ENCODE results near the gene APP. TPM values are rescaled to one million over a fixed set of nuclear protein-coding genes. Genes with fewer than 3 reads are reported as not detected.

APP gene
- total RNA-seq, 1 donor from 2014 or later, result 45.9 TPM

DNA sequence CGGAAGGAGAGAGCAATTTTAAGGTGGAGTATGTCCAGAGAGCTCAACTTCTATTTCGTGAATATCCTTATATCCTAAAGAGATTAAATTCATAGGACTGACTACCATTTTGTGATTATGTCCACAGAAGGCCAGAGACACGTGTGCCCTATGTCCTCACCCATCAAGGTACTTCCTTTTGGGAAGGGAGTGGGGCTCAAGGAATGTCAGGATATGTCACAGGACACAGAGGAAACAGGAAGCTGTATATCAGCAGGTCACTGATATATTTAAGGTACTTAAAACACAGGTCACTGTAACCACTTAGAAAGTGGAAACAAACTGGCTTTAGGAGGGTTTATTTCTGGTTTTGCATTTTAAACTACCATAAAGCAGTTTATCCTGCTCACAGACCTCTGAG is 184.6 kb downstream of the APP start:
- intact Hi-C loops (cut with micrococcal nuclease), result no loop called here

DNA sequence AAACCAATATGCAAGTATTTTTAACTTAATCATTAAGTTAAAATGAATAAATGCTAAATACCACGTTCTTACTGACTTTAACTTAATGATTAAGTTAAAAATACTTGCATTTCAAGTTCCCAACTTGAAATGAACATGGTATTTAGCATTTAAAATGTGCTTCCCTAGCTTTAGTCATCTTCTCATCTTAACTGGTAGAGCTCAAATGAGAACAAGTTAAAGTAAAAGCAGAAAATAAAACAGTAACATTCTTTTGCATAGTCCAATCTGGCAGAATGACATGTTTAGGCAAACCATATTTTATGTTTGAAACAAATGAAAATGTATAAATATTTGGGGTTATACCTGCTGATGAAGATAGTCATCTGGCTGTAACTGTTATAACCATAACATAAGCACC is 186.0 kb downstream of the APP start:
- intact Hi-C loops (cut with micrococcal nuclease), result no loop called here

DNA sequence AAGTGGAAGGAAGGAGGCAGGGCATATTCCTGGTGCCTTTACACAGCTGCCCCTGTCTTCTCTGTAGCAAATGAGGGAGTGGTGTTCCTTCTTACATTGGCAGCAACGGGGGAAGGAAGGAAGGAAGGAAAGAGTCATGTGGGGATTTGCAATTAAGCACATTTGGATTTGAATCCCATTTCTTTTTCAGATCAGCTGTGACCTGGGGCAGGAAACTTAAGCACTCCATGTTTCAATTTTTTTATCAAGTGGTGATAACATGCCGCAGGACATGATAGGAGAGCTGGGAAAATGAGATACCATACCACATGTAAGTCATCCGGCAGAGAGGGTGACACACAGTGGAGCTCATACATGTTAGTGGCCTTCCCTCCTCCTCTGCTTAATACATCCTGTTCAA is 186.8 kb downstream of the APP start:
- intact Hi-C loops (cut with micrococcal nuclease), result no loop called here

DNA sequence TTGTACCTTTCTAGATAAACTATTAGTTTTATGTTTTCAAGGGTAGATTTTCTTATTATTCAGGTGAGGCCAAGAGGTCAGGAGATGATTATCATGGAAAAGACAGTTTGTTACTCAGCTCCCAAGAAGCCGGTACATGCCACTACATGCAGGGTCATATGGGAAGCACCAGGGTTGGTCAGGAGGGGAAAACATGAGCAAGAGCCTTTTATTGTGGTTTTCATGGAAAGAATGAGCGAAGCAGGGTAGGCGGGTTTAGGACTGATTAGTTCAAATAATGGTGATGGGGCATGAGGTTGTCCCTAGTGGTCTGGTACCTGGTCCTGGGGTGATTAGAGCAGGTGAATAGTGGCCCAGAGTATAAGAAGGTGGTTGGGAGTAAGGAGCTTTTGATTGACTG is 189.9 kb downstream of the APP start:
- intact Hi-C loops (cut with micrococcal nuclease), result no loop called here

DNA sequence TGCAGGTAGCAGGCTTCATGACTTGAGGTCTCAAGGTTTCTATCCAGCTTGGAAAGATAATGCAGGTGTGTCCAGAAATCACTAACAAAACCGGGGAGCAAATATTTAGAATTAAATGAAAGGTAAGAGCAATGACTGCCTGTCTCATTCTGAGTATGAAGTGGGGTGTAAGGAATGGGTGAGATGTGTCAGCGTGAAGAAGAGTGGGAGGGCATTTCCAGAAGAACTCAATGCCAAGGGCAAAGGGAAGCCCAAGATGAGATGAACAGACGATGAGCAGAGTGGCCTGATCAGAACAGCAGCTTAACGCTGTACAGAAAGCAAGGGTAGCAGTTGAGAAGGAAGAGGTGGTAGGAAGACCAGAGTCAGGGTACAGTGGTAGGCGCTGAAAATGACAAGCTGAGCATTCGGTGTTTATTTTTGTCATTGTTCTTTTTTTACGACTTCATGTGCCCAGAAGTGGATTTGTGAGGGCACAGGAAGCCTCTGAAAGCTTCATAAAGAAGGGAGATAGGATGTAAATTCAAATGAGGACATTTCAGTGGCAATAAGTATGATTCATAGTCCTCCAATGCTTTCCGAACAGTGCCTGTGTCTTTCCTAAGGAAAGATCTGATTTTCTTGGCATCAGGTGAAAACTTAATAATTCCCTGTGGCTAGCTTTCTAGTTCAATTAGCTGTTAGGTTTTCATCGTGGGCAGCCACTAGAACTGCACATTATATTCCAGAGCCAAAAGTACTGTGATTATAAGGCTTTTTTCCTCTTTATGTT is 190.5 kb downstream of the APP start:
- intact Hi-C loops (cut with micrococcal nuclease), result no loop called here

DNA sequence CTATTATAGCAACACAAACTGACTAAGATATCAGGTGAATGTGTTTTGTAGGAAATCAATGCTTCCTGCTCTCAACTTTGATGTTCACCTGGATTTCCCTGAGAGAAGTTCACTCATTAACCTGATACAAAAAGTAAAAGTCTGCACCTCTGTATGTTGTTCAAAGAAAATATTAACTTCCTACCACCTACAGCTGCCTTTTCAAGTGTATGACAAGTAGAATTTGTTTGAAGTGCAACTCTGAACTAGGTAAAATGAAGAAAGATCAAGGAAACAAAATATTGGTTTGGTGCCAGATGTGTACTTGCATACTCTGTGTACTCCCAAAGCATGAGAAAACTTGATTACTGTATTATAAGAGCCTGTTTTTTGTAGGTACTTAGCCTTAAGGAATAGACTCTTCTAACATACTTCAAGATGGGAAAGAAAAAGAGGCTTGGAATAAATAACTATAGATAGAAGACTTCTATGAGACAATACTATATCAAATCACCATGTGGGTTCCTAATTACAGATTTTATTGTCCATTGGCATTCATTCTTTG is 193.4 kb downstream of the APP start:
- intact Hi-C loops (cut with micrococcal nuclease), result no loop called here

DNA sequence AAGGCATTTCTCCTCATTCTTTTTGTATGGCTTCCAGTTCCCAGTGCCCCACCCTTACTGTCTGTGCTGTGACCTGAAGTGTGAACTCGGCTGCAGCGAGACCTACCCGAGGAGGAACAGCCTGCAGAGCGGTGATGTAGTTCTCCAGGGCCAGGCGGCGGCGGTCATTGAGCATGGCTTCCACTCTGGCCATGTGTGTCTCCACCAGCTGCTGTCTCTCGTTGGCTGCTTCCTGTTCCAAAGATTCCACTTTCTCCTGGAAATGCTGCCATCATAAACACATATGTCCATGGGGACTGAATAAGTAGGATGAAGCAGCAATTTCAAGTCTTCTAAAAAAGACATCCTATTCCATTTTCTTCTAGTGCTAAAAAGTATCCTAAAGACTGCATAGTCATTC is 195.6 kb downstream of the APP start:
- intact Hi-C loops (cut with micrococcal nuclease), result no loop called here

DNA sequence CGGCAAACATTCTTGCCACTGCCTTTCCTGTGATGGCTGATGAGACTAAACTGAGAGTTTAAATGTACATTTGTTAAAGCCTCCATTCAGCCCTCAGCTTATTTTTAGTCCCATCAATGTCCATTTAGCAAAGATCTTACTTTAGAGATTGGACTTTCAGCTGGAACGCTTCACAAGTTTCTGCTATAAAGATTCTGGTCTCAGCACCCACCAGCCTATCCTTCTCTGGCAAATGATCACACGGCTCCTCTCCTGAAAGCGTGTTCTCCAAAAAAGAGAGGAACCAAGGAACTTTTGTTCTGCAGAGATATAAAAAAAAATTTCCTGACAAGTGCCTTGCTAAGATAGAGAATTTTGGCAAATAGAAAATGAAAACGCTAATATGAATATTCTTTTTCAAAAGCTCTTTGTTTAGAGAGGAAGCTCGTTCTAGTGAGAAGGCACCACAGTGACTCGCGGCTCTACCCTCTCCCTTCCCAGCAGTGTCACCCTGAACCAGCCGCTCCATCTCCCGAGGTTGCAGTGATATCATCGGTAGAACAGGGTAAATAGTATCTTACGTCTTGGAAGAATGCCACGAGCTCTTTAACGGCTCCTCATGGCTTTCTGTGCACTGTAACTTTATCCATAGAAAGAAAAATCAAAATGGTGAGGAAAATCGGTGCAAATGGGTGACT is 200.2 kb downstream of the APP start:
- intact Hi-C loops (cut with micrococcal nuclease), result no loop called here

DNA sequence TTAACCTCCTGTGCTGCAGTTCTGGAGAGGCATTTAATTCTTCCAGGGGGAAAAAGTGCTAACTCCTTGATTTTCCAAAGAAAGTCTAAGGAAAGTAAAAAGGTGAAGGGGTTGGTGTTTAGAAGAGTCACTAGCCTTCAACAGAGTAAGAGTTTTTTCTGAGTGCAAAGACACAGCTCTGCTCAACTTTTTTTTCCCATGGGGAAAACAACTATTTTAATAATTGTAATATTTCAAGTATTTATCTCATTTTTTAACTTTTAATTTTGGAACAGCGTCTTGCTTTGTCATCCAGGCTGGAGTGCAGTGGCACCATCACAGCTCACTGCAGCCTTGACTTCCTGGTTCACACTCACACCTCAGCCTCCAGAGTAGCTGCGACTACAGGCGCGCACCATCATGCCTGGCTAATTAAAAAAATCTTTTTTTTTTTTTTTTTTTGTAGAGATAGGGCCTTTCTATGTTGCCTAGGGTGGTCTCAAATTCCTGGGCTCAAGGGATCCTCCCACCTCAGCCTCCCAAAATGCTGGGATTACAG is 202.6 kb downstream of the APP start:
- intact Hi-C loops (cut with micrococcal nuclease), result no loop called here

DNA sequence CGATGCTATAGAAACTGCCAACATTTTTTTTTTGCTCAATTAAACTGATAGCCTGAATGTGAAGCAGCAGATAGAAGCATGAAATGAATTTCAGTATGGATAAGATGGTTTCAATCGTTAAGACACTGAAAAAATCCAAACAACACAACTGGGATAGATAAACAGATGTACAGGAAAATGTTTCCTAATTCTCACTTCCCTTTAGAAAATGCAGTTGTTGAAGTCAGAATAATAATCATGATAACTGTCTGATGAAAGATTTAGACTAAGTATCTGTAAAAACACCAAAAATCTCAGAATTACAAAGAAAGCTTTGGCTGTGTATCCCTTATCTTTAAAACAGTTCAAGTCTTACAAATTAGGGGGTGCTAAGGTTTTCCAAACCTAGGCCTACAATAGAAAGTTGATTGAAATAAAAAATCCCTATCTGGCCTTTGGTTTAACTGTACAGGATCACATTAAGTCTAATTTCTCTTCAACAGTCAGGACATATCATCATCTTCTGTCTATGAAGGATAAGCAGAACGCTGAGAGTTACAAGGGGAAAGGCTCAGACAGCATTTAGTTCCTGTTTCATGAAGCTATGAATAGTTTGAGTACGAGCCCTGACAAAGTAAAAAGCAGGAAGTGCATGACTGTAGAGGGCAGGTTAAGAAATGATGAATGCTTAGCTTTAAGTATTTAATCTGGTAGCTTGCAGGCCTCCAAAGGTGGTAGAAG is 203.2 kb downstream of the APP start:
- intact Hi-C loops (cut with micrococcal nuclease), result no loop called here

DNA sequence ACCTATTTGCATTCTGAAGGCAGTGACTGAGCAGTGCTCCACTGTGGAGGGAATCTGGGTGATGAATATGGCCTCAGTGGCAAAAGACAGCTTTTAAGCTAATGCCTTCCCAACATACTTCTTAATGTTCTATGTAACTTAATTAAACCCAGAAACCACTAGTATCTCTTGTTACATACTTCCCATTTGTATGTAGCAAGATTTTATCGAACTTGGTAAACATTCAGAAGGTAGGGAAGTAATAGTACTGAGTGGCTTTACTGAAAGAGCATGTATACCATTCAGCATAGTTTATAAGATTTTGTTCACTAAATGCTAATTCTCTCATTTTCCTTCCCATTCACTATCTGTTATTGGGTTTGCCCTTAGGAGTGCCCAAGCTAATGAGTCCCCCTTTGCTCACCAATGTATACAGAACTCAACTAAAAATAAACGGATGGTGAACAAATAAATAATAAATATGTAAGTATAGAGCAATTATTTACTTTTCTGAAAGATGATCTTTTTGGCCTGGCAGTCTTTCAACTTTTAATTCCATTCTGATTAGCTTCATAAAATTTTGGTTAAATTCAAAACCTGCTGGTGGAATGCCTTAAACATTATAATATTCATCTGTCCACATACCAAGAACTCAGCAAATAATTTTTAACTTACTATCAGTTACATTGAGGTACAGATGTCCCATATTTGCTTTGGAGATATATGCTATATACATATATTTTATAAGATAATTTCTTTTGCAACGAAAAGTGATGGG is 204.4 kb downstream of the APP start:
- intact Hi-C loops (cut with micrococcal nuclease), result no loop called here

DNA sequence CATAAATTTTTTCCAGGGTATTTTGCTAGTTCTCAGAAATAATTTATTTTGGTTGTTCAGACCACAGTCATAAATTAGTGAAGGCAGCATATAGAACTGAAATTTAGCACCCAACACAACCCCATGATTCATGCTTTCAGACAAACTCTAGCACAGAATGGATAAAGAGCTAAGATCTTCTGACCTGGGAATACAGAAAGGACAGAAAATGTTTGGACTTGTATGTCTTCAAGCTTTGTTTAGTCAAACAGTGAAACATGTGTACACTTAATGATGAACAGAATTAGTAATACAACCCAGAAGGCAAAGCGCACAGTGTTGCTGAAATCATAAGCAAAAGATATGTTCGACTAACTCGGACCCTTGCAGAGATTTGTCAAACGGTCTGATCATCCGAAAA is 205.6 kb downstream of the APP start:
- intact Hi-C loops (cut with micrococcal nuclease), result no loop called here

DNA sequence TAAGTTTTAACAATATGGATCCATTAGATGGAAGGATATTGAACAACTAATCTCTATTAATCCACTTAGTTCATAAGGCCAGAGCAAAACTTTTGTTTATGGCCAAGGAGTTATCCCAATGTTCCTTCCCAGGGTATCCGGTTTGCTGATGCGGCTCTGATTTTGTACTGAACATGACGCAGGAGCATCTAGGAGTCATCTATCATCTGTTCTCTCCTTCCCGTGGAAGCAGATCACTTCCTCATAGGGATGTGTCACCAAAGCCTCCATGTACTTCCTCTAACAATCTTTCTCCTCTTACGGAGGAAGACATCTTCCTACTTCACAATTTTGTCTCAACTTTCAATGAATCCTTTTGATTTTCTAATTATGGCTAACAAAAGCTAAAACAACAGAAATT is 206.6 kb downstream of the APP start:
- intact Hi-C loops (cut with micrococcal nuclease), result no loop called here

DNA sequence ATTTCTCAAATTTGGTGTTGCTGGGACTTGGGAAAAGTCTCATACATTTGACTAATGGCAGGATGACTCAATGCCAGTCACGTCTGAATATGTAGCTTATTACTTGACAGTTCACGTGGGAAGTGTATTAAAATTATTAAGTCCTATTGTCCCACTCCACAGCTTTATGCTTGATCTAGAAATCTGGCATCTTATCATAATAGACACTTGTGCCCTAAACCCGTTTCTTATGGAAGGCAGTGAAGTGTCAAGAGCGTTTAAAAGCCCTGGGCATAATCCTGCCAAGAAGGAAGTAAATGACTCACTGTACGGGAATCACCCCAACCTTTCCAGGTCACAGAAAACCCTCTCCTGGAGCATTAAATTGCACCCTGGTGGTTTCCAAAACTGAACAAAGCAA is 207.4 kb downstream of the APP start:
- intact Hi-C loops (cut with micrococcal nuclease), result no loop called here

DNA sequence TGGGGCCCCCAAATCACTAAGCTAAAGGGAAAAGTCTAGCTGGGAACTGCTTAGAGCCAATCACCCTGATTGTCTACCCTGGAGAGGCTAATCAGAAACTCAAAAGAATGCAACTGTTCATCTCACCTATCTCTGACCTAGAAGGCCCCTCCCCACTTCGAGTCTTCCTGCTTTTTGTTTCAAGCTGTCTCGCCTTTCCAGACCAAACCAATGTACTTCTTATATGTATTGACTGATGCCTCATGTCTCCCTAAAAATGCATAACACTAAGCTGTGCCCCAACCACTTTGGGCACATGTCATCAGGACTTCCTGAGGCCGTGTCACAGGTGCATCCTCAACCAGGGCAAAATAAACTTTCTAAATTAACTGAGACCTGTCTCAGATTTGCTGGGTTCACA is 209.5 kb downstream of the APP start:
- intact Hi-C loops (cut with micrococcal nuclease), result no loop called here

DNA sequence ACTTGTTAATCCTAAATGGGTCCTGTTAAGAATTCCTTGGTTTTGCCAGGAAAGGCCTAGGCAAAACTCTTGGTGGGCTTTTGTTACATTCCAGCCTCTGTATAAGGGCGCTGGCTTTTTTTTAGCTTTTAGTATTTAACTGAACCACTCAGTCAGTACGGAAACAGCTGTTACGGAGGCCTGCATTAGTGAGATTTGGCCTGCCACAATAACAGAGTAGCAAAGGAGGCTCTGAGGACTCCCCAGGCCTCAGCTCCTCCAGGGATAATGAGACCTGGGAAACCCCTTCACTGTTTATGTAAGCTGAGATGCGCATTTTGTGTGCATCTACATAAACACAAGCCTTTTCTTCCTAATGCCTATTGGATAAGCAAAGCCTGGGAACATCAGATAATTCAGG is 210.2 kb downstream of the APP start:
- intact Hi-C loops (cut with micrococcal nuclease), result no loop called here

DNA sequence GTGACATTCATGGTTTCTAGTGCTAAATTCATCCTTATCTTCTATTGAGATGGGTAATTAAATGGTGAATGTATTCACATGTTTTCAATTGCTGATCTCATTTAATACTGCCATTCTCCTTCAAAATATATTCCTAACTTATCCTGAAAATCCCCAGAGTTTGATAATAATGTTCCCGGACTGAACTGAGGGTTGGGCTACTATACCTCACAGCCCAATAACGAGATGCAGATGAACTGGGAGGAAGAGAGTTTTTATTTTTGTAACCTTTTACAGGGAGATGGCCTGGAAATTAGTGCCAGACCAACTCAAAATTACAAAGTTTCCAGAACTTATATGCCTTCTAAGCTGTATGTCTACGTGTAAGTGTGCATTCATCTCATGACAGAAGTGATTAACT is 210.8 kb downstream of the APP start:
- intact Hi-C loops (cut with micrococcal nuclease), result no loop called here

DNA sequence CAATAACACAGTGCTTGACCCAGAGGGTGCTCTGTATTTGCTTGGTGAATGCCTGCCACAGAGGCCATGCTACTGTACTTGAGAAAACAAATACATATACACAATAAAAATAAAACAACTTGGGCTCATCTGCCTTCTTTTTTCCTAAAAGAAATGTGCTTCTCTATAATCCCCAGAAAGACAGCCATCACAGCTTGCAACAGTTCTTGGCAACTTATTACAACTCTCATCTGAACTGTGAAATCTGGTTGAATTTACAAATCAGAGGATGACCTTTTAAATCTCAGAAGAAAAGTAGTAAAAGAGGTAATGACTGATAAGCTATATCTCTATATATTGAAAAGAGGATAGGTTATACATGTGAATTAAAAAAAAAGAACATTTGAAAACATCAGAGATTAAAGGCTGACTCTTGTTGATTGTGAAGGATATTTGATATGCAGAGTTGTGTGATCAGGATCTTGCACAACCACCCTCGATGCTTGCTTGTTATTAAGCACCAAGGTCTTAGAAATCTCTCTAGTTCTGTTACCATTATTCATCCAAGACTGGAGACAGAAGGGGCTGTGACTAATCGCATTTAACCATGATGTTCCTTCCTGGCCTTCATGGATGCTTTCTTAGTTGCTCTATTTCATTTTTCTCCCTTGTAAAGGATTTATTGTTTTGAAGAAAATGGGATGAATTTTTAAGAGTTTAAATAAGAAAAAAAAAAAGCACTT is 213.4 kb downstream of the APP start:
- intact Hi-C loops (cut with micrococcal nuclease), result no loop called here

DNA sequence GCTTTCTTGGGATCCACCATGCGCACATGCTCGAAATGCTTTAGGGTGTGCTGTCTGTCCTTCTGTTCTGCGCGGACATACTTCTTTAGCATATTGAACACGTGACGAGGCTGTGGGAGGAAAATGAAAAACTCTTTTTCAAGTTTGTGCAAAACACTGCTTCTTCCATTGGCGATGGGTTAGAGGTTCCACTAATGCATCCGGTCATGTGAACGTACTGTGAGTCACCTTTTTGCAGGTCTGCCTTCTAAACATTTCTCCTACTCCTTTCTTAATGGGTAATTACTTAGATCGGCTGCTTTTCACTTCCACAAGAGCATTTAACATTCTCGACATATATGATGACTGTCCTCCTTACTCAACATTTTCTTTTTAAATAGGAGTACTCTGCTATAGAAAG is 214.9 kb downstream of the APP start:
- intact Hi-C loops (cut with micrococcal nuclease), result no loop called here

DNA sequence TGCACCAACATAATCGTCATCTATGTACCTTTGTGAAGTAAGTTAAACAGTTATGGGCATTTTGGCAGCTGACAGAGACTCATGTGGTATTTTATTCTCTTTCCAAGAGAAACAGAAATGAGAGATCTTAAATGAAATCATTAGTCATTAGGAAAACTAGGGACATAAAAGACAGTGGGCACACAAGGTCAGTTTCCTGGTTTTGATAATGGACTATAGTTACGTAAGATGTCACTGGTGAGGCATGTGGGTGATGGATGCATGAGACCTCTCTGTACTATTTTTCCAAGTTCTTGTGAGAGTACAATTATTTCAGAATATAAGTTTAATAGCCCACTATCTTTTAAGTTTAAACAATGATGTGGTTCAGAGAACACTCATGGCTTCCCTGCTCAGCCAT is 216.9 kb downstream of the APP start:
- intact Hi-C loops (cut with micrococcal nuclease), result no loop called here

DNA sequence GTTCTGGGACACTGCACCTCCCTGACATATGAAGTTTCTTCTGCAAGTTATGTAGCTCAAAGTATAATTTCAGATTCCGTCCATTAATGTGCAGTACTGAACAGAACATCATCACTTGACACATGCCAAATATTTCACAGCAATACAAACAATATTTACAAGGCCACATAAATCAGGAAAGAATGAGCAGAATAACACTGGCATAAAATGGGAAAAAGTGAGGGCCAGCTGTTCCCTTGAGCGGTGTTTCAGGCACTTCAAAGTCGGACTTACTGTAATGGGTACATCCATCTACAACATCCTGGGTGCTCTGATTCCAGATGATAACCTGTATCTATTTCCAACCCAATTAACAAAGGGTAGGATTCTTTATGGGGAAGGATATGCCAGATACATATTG is 217.4 kb downstream of the APP start:
- intact Hi-C loops (cut with micrococcal nuclease), result no loop called here
